GM12874 (cell line): ENCODE measurements around the gene KRT27.

Source experiments
- TF ChIP-seq, protein P1 (sequence below): IDR thresholded peaks from 2 replicates; pipeline ENCODE4 v1.5.1; 2011; ENCODE audit warnings: low read depth, mild to moderate bottlenecking, control low read depth, low read length, moderate library complexity; ENCODE audit not compliant: insufficient read depth

The KRT27 gene

DNA sequence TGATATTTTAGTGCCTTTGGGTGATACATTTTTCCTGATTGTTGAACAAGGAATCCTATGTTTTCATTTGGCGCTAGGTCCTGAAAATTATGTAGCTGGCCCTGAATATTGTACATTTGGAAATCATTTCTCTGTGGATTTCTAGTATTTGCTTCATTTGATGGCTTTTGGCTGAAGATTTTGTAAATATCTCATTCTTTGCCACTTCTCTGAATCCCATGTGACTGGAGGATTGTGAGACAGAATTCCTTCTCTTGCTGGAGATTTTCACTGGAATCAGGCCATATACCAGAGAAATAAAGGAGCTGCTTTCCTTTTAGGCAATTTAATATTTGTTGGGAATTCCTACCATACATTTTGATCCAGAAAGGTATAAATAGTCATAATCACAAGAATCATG, 8.8 kb upstream of the KRT27 start:
- TF ChIP-seq, protein P1, sequence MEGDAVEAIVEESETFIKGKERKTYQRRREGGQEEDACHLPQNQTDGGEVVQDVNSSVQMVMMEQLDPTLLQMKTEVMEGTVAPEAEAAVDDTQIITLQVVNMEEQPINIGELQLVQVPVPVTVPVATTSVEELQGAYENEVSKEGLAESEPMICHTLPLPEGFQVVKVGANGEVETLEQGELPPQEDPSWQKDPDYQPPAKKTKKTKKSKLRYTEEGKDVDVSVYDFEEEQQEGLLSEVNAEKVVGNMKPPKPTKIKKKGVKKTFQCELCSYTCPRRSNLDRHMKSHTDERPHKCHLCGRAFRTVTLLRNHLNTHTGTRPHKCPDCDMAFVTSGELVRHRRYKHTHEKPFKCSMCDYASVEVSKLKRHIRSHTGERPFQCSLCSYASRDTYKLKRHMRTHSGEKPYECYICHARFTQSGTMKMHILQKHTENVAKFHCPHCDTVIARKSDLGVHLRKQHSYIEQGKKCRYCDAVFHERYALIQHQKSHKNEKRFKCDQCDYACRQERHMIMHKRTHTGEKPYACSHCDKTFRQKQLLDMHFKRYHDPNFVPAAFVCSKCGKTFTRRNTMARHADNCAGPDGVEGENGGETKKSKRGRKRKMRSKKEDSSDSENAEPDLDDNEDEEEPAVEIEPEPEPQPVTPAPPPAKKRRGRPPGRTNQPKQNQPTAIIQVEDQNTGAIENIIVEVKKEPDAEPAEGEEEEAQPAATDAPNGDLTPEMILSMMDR = no peak

DNA sequence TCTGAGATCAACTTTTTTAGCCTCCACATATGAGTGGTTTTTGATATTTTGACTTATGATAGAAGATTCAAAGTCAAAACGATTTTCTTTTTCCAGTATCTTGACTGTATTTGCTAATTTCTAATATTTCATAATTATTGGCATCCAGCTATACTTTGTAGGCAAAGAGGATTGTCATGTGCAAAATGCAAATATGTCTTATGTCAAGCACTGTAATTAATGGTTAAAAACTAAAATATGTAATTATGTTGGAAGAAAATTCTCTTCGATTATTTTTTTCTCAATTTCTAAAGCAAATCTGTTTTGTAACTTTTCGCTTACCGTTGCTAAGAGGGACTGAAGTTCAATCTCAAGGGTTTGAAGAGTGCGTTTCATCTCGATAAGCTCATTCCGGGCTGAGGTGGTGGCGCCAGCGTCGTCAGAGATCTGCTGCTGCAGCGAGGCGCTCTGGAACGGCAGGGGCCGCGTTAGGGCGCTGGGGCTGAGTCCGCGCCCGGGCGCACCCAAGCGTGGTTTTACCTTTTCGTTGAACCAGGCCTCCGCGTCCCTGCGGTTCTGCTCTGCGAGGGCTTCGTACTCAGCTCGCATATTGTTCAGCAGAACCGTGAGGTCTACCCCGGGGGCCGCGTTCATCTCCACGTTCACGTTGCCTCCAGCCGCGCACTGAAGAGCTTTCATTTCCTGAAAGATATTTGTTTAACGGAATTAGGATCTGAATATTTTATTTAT, 3.0 kb downstream of the KRT27 start:
- TF ChIP-seq, protein P1 = no peak

DNA sequence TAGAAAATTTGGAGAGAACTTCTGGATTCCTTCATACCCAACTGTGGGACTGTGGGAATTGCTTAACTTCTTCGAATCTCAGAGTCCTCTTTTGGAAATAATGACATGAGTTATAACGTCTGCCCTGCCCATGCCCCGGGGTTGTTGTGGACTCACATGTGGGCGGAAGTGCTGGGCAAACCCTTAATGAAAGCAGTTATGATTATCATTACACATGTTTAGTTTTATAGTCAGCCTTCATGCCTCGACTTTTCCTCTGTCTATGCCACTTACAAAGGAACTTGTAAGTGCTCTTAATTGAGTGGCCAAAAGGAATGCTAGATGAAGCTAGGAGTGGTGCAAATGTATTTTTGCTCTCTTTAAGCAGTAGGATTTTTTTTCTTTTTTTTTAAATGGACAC, 3.9 kb downstream of the KRT27 start:
- TF ChIP-seq, protein P1 = no peak

DNA sequence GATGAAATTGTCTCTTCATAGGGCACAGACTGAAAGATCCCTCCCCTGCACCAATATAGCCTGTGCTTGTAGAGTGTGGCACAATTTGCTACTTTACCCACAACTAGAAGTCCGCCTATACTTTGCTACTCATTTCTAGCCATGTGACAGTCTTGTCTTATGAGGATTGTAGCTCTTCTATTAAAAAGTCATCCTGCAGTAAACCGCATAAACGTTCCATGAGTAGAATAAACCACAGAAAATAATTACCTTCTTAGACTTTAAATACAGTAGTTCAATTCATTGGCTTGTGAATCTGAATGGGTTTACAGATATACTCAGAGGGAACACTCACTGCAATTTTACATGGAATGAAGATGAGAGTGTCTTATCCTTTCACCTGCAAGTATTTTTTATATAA, 4.4 kb downstream of the KRT27 start:
- TF ChIP-seq, protein P1 = no peak

DNA sequence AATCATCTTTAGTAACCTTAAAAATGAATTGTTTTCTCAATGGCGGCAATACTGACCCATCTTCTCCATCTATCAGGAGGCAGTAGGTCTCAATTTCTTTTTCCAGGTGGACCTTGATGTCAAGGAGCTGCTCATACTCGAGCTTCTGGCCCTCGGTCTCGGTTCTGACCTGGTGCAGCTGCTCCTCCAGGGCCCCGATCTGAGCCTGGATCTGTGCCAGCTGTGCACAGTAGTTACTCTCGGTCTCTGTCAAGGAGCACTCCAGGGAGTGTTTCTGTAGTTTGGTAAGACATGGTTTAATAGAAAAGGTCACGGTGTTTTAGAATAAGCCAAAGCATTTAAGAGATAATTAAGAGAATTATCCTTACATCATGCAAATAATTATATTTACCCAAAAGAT, 4.9 kb downstream of the KRT27 start:
- TF ChIP-seq, protein P1 = no peak

DNA sequence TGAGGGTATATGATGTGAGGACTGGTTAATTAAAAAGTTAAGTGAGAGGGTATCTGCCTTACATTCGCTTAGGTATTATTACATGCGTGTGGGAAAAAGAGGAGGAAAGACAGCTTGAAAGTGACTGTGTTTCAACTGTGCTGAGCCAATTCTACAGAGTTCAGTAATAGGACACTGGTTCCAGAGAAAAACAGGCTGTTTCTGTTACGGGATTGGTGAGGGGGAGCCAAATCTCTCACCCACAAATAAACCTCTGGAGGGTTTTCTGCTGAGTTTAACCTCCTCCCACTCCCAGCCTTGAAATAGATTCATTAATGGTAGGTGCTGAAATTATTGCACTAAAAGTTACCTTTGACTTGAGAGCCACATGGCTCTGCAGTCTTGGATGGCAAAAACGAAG, 6.4 kb downstream of the KRT27 start:
- TF ChIP-seq, protein P1 = no peak

DNA sequence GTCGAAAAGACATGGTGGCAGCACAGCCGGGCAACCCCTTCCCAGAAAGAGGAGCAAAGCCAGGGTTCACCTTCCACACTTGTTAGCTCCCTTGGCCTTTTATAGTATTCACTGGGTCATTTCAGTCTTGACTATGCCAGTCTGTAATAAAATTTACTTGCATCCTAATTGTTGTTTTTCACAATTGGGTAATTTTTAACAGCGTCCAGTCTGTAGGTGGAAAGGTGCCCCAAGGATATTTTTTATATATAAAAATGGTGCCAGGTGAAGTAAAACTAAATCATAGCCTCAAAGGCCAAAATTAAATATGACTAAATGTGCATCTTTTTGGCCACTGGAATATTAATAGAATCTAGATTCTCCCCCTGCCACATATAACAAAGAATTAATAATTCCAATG, 10.2 kb downstream of the KRT27 start, which contains the start of gene KRT26:
Gene KRT26 (minus strand): TSS at position 101 of the 400 bp plus-strand sequence. CDS start 88 bp downstream, at position 13.
- TF ChIP-seq, protein P1 = no peak
